ENCODE data around the gene FRK. TPM values are rescaled to one million over a fixed set of nuclear protein-coding genes. Genes with fewer than 3 reads are reported as not detected.

Gene FRK
- total and polyA plus RNA-seq, 8 donors: 0.72 to 11.6 (median 4.5) TPM

- no peaks in the 10 kb centered on the region for H3K9me3 ChIP-seq
- intact Hi-C loops (cut with DNase I): no loop called here
- peak in 2 of 4 donors; percentile 43 to 48 for ATAC-seq
- peaks cover 0 to 4% (median 0%) of the 10 kb centered on the region in 3 donors for H3K4me1 ChIP-seq
- H3K36me3 ChIP-seq: no peaks in the 10 kb centered on the region
- FAIRE-seq: no peak
- no peak overlapping the region for H3K4me3 ChIP-seq
- no peak for DNase-seq
- TF ChIP-seq, protein P1, sequence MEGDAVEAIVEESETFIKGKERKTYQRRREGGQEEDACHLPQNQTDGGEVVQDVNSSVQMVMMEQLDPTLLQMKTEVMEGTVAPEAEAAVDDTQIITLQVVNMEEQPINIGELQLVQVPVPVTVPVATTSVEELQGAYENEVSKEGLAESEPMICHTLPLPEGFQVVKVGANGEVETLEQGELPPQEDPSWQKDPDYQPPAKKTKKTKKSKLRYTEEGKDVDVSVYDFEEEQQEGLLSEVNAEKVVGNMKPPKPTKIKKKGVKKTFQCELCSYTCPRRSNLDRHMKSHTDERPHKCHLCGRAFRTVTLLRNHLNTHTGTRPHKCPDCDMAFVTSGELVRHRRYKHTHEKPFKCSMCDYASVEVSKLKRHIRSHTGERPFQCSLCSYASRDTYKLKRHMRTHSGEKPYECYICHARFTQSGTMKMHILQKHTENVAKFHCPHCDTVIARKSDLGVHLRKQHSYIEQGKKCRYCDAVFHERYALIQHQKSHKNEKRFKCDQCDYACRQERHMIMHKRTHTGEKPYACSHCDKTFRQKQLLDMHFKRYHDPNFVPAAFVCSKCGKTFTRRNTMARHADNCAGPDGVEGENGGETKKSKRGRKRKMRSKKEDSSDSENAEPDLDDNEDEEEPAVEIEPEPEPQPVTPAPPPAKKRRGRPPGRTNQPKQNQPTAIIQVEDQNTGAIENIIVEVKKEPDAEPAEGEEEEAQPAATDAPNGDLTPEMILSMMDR (IDR thresholded peaks at IDR 0.05): no peak
- WGBS, 2 donors: 77 to 81% methylated on average over 4 of the region's 4 CpGs
- H3K27me3 ChIP-seq: no peaks in the 10 kb centered on the region
- H3K27ac ChIP-seq: no peak overlapping the region
These were observed 76.7 kb downstream of the FRK start for GRCh38 chr6:115983998-115984397.

DNA sequence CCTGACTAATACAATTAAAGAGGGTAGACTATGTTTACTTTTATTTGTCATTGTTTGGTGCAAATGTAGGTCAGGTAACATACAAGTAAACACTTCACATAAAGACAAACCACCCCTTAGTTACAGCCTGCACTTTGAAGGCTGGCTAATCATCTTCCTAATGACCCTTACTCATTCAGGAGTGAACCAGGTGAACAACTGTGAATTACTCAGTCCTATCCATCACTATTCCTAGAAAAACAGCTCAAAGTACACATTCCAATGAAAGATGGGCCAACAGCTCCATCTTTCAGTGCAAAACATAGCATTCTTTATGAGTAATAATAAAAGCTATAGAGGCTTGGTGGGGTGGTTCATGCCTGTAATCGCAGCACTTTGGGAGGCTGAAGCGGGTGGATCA, 78.2 kb downstream of the FRK start:
- FAIRE-seq: no peak
- no peaks in the 10 kb centered on the region for H3K27me3 ChIP-seq
- no peaks in the 10 kb centered on the region for H3K9me3 ChIP-seq
- intact Hi-C loops (cut with DNase I): no loop called here
- peaks cover 0 to 4% (median 0%) of the 10 kb centered on the region in 3 donors for H3K4me1 ChIP-seq
- H3K27ac ChIP-seq: no peak overlapping the region
- TF ChIP-seq, protein P1 (IDR thresholded peaks at IDR 0.05): no peak
- ATAC-seq: no peak
- no peaks in the 10 kb centered on the region for H3K36me3 ChIP-seq
- H3K4me3 ChIP-seq: no peak overlapping the region
- DNase-seq: no peak
- 96 to 98% methylated on average over 2 of the region's 2 CpGs for WGBS, 2 donors

DNA sequence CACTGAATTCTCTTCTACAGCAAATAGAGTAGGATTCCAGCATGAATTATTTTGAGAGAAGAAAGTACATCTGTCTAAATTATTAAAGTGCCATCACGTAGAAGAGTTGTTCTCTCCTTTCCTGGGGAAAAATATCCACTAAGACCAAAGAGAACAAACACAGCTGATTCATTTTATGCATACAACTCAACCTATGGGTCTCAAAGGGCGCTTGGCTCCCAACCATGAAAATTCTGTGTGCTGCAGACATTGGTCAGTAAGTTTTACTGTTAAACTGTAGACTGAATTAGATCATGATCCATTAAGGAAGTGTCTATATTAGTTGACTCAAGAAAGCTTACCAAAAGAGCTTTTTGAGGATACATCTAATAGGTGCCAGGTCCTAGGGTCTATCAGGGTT, 83.5 kb downstream of the FRK start:
- FAIRE-seq (no peak), ATAC-seq (no peak), DNase-seq (no peak)
- 43 to 69% methylated on average over 2 of the region's 2 CpGs for WGBS, 2 donors
- peaks cover 0 to 3% (median 0%) of the 10 kb centered on the region in 3 donors for H3K4me1 ChIP-seq
- intact Hi-C loops (cut with DNase I): no loop called here
- H3K27ac ChIP-seq: no peak overlapping the region
- no peak overlapping the region for H3K4me3 ChIP-seq
- H3K36me3 ChIP-seq: no peaks in the 10 kb centered on the region
- no peaks in the 10 kb centered on the region for H3K27me3 ChIP-seq
- TF ChIP-seq, protein P1 (IDR thresholded peaks at IDR 0.05): no peak
- H3K9me3 ChIP-seq: no peaks in the 10 kb centered on the region

DNA sequence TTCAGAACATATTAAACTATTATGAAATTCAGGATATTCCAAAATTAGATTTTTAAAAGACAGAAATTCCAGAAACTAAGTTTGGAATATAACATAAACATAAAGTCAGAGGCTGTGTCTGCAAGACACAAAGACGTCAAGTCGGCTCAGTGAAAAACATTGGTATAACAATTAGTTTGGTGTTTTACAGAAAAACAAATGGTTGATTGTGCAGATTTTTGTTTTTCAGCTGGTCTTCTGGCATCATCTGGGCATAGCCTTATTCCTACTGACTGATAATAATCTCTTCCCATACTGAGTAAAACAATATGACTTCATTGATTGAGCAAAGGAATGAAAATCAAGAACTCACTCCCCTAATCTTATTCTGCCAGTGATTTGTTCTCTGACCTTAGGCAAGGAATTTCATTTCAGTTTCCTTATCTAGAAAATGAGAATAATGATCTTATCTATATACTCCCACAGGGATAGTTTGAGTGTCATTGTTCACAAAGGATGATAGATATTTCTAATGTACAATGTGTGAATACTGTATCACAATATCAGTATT, 84.3 kb downstream of the FRK start:
- intact Hi-C loops (cut with DNase I): no loop called here
- Histone ChIP-seq H3K9me3 (no peaks in the 10 kb centered on the region), H3K27ac (no peak overlapping the region), H3K27me3 (no peaks in the 10 kb centered on the region), H3K4me1 (peaks cover 0 to 3% (median 0%) of the 10 kb centered on the region in 3 donors), H3K4me3 (no peak overlapping the region), H3K36me3 (no peaks in the 10 kb centered on the region)
- WGBS, 2 donors: 85 to 96% methylated on average over 2 of the region's 2 CpGs
- FAIRE-seq: no peak
- TF ChIP-seq, protein P1 (IDR thresholded peaks at IDR 0.05): no peak
- DNase-seq: no peak
- ATAC-seq: no peak

DNA sequence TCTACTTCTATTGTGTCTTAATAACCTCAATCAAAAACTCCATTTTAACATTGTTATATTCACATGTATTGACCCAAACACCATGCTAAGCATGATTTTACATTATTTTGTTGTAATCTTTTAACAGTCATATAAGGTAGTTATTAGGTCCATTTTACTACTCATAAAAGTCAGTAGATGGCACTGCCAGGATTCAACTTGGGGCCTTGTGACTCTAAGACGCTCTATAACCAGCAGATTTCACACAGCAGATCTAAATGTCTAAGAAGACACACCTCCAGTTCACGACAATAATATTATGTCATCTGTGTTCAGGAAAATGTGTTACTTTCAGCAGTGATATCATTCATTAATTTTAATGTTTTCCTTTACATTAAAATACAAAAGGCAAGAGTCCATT, 88.0 kb downstream of the FRK start:
- FAIRE-seq (no peak), DNase-seq (no peak), ATAC-seq (no peak)
- intact Hi-C loops (cut with DNase I): no loop called here
- WGBS, 2 donors: 92 to 93% methylated on average over 2 of the region's 2 CpGs
- TF ChIP-seq, protein P1 (IDR thresholded peaks at IDR 0.05): no peak
- Histone ChIP-seq H3K27me3 (no peaks in the 10 kb centered on the region), H3K4me1 (peaks cover 0 to 11% (median 5%) of the 10 kb centered on the region in 3 donors), H3K4me3 (no peak overlapping the region), H3K36me3 (no peaks in the 10 kb centered on the region), H3K9me3 (no peaks in the 10 kb centered on the region), H3K27ac (no peak overlapping the region)

Data from pancreas (tissue), 10 donors.